GM12891 (cell line): Measurements from ENCODE around the gene C19orf67.

Source experiments
- POLR2A ChIP-seq: IDR thresholded peaks from 2 replicates; pipeline ENCODE4 v1.6.1; 2011; ENCODE audit warnings: low read depth, low read length, control low read depth
- POLR2AphosphoS5 ChIP-seq: IDR thresholded peaks from 2 replicates; pipeline ENCODE4 v1.6.1; 2011; ENCODE audit warnings: low read depth, low read length, control low read depth
- POU2F2 ChIP-seq: IDR thresholded peaks from 2 replicates; pipeline ENCODE4 v1.6.1; 2011; ENCODE audit warnings: low read depth, mild to moderate bottlenecking, control low read depth, low read length, moderate library complexity
- SPI1 ChIP-seq: IDR thresholded peaks from 2 replicates; pipeline ENCODE4 v1.6.1; 2011; ENCODE audit warnings: low read depth, low read length, control low read depth
- TAF1 ChIP-seq: IDR thresholded peaks from 2 replicates; pipeline ENCODE4 v1.6.1; 2011; ENCODE audit warnings: low read depth, low read length, control low read depth

GRCh38 chr19:14062558-14062855 lies 23.1 kb downstream of the C19orf67 start:
- no peak for TF ChIP-seq POLR2AphosphoS5
- TF ChIP-seq POLR2A: no peak
- no peak for TF ChIP-seq TAF1
- TF ChIP-seq POU2F2: no peak
- no peak for TF ChIP-seq SPI1
